Lower lobe of right lung (tissue), 2 donors: Measurements from ENCODE around the gene CD5L. TPM values are rescaled to one million over a fixed set of nuclear protein-coding genes. Genes with fewer than 3 reads are reported as not detected.

Experiments used
- ATAC-seq, 2 donors: fragments of 200-7000 bp; cut with Tn5 transposase; one replicate each; pipeline ENCODE4 v1.9.1; 2020 to 2022; ENCODE audit warnings: mild to moderate bottlenecking in 2 of 2, moderate library complexity in 2 of 2
- DNase-seq: peaks from one replicate; pipeline ENCODE4 v3.0.0-alpha.2; 2020
- H3K27ac ChIP-seq: fragments of 200-600 bp; one replicate; pipeline ENCODE4 v1.8.0; 2022
- H3K27me3 ChIP-seq: fragments of 200-600 bp; one replicate; pipeline ENCODE4 v1.8.0; 2022; ENCODE audit warnings: low read depth
- H3K36me3 ChIP-seq: fragments of 200-600 bp; one replicate; pipeline ENCODE4 v1.8.0; 2022; ENCODE audit warnings: mild to moderate bottlenecking
- H3K4me1 ChIP-seq: fragments of 200-600 bp; one replicate; pipeline ENCODE4 v1.8.0; 2022
- H3K4me3 ChIP-seq: fragments of 200-600 bp; one replicate; pipeline ENCODE4 v1.8.0; 2022; ENCODE audit warnings: mild to moderate bottlenecking
- H3K9me3 ChIP-seq: fragments of 200-600 bp; one replicate; pipeline ENCODE4 v1.8.0; 2022
- intact Hi-C: fragments of 100-400 bp; cut with DNase I; formaldehyde crosslinking; loops from one replicate; pipeline ENCODE4 v1.11.0; 2022
- total RNA-seq: library from RNA; stranded (reverse); fragmentation: NEBNext Ultra II Directional; extraction: Animal tissue kit (Norgen Biotek cat#: 25700); gene quantifications from one replicate; pipeline ENCODE4 v1.2.1, GENCODE V29; 2021
- TF ChIP-seq, protein P1 (sequence below): fragments of 200-600 bp; IDR thresholded peaks from one replicate; pipeline ENCODE4 v1.8.0; 2022; ENCODE audit warnings: antibody characterized with exemption, mild to moderate bottlenecking
- donor health status: DM: no; HTN: yes; CAD: no; lungs with severe emphysema.

CD5L gene
- total RNA-seq, 1 donor from 2014 or later = 6.8 TPM

- Histone ChIP-seq H3K9me3 (no peaks in the 10 kb centered on the region), H3K36me3 (no peaks in the 10 kb centered on the region), H3K27me3 (no peaks in the 10 kb centered on the region), H3K4me1 (no peaks in the 10 kb centered on the region), H3K4me3 (no peak overlapping the region), H3K27ac (no peak overlapping the region)
- no peak for DNase-seq
- intact Hi-C loops = no loop called here
- TF ChIP-seq, protein P1, sequence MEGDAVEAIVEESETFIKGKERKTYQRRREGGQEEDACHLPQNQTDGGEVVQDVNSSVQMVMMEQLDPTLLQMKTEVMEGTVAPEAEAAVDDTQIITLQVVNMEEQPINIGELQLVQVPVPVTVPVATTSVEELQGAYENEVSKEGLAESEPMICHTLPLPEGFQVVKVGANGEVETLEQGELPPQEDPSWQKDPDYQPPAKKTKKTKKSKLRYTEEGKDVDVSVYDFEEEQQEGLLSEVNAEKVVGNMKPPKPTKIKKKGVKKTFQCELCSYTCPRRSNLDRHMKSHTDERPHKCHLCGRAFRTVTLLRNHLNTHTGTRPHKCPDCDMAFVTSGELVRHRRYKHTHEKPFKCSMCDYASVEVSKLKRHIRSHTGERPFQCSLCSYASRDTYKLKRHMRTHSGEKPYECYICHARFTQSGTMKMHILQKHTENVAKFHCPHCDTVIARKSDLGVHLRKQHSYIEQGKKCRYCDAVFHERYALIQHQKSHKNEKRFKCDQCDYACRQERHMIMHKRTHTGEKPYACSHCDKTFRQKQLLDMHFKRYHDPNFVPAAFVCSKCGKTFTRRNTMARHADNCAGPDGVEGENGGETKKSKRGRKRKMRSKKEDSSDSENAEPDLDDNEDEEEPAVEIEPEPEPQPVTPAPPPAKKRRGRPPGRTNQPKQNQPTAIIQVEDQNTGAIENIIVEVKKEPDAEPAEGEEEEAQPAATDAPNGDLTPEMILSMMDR = no peak
- no peak for ATAC-seq
Observed at GRCh38 chr1:157830887-157831286, 10.7 kb downstream of the CD5L start.

- DNase-seq = no peak
- Histone ChIP-seq H3K4me1 (no peaks in the 10 kb centered on the region), H3K9me3 (no peaks in the 10 kb centered on the region), H3K27ac (no peak overlapping the region), H3K27me3 (no peaks in the 10 kb centered on the region), H3K36me3 (no peaks in the 10 kb centered on the region), H3K4me3 (no peak overlapping the region)
- intact Hi-C loops = no loop called here
- no peak for ATAC-seq
- TF ChIP-seq, protein P1 = no peak
Observed at GRCh38 chr1:157829711-157830110, 11.9 kb downstream of the CD5L start.

DNA sequence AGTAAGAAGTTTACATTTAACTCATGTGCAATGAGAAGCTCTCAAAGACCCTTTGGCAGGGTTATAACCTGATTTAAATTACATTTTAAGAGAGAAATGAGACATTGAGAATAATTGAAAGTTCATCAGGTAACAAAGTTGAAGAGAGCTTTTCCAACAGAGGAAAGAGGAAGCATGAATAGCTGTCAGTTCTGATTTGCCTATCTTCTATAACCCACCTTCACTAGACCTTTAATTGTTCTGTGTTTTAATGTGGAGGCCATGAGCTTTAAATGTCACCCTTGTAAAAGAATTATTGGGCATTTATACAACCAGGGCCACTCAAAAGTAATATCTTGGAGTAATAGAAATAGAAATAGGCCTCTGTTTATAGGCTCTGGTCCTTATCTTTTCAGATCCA is 12.4 kb downstream of the CD5L start:
- H3K27ac ChIP-seq = no peak overlapping the region
- no peaks in the 10 kb centered on the region for H3K4me1 ChIP-seq
- no peaks in the 10 kb centered on the region for H3K9me3 ChIP-seq
- H3K36me3 ChIP-seq = no peaks in the 10 kb centered on the region
- ATAC-seq (no peak), DNase-seq (no peak)
- no peaks in the 10 kb centered on the region for H3K27me3 ChIP-seq
- TF ChIP-seq, protein P1 = no peak
- intact Hi-C loops = no loop called here
- H3K4me3 ChIP-seq = no peak overlapping the region

DNA sequence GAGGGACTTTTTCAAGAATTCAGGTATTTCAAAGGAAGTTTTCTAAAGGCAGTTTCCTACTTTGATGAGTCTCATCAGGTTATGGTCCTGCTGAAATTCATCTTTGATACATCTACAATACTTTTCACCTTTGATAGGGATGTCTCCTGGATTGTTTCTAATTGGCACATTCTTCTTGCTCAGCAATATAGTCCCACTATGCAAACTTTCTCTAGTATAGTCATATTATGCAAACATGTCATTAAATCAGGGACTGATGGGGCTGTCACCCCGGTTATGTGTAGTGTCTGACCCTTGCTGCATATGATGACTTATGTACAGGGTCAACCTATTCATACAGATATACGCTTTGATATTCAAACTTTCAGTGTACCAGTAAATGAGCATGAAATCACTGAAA is 21.3 kb downstream of the CD5L start:
- no peaks in the 10 kb centered on the region for H3K4me1 ChIP-seq
- H3K27me3 ChIP-seq = no peaks in the 10 kb centered on the region
- H3K4me3 ChIP-seq = no peak overlapping the region
- H3K27ac ChIP-seq = no peak overlapping the region
- TF ChIP-seq, protein P1 = no peak
- no peaks in the 10 kb centered on the region for H3K36me3 ChIP-seq
- no peak for ATAC-seq
- no peaks in the 10 kb centered on the region for H3K9me3 ChIP-seq
- no peak for DNase-seq
- intact Hi-C loops = no loop called here

- no peaks in the 10 kb centered on the region for H3K27me3 ChIP-seq
- H3K9me3 ChIP-seq = no peaks in the 10 kb centered on the region
- DNase-seq = no peak
- H3K27ac ChIP-seq = no peak within 1 kb of the TSS
- H3K4me3 ChIP-seq = no peak within 1 kb of the TSS
- peak in 1 of 2 donors; percentile 39 for ATAC-seq
- intact Hi-C loops = no loop called here
- TF ChIP-seq, protein P1 = no peak
- H3K36me3 ChIP-seq = no peaks in the 10 kb centered on the region
- H3K4me1 ChIP-seq = no peaks in the 10 kb centered on the region
Observed at GRCh38 chr1:157819896-157820295, 21.7 kb downstream of the CD5L start, which contains the start of gene FCRL1. TSS of gene FCRL1 (minus strand) at chr1:157820120. CDS start at chr1:157820037, 83 bp downstream.

- peaks cover 2% of the 10 kb centered on the region for H3K9me3 ChIP-seq
- no peaks in the 10 kb centered on the region for H3K36me3 ChIP-seq
- H3K4me3 ChIP-seq = no peak overlapping the region
- intact Hi-C loops = no loop called here
- no peaks in the 10 kb centered on the region for H3K4me1 ChIP-seq
- no peak for DNase-seq
- H3K27ac ChIP-seq = no peak overlapping the region
- ATAC-seq = no peak
- TF ChIP-seq, protein P1 = no peak
- H3K27me3 ChIP-seq = no peaks in the 10 kb centered on the region
Observed at GRCh38 chr1:157819215-157819614, 22.4 kb downstream of the CD5L start.
